Fibroblast of skin of left quadriceps (primary cell): ENCODE measurements around the gene P2RX6.

ENCODE experiments used
- DNase-seq, 2 experiments: peaks; one replicate each; pipeline ENCODE4 v3.0.0-alpha.2; 2013; ENCODE audit warnings: low read depth in 2 of 2

The P2RX6 gene

GRCh38 chr22:21074102-21074715, 59.2 kb downstream of the P2RX6 start:
- peak in 1 of 2 experiments; percentile 6 for DNase-seq

DNA sequence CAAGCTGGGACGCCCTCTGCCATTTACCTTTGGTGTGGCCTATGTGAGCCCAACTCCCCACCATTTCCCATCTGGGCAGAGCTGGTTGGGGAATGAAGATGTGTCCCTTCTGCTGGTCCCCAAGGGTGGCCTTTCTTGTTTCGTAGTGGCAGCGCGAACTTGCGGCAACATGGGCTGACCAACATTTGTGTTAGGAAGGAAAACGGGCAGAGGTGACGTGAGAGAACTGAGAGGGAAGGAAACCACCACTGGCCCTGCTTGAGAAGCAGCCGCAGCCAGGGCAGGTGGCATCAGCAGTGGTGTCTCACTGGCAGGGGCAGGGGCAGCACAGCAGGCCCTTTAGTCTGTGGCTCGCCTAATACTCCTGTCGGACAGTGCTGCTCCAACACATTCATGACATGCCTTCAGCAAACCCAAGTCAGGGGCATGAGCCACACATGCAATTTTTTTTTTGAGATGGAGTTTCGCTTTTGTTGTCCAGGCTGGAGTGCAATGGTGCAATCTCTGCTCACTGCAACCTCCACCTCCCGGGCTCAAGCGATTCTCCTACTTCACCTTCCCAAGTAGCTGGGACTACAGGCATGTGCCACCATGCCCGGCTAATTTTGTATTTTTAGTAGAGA, 60.7 kb downstream of the P2RX6 start:
- DNase-seq: no peak

- no peak for DNase-seq
Observed at GRCh38 chr22:21076912-21077625, 62.1 kb downstream of the P2RX6 start.
